D721Med (cell line): ENCODE data around the gene CX3CR1.

Source experiments
- DNase-seq: peaks from one replicate; pipeline ENCODE4 v3.0.0; 2011; ENCODE audit warnings: low spot score; ENCODE audit not compliant: insufficient read length
- FAIRE-seq: peaks from 2 replicates; lab custom pipeline; 2011; peaks lifted over from hg19 to GRCh38; lab: Jason Lieb, UNC
- CTCF ChIP-seq: IDR thresholded peaks from 2 replicates; pipeline ENCODE4 v1.5.1; 2012; ENCODE audit warnings: mild to moderate bottlenecking, control low read depth; ENCODE audit not compliant: insufficient read depth; ENCODE audit errors: missing control alignments

The CX3CR1 gene

GRCh38 chr3:39224288-39224687 is 55.5 kb downstream of the CX3CR1 start:
- peak; percentile 10 for TF ChIP-seq CTCF
- no peak for FAIRE-seq
- DNase-seq: no peak

GRCh38 chr3:39222939-39223338 is 56.9 kb downstream of the CX3CR1 start:
- no peak for TF ChIP-seq CTCF
- no peak for DNase-seq
- no peak for FAIRE-seq

- DNase-seq (no peak), FAIRE-seq (no peak)
Observed at GRCh38 chr3:39222462-39222861, 57.4 kb downstream of the CX3CR1 start.

GRCh38 chr3:39221141-39221530 is 58.7 kb downstream of the CX3CR1 start:
- TF ChIP-seq CTCF: no peak
- DNase-seq (no peak), FAIRE-seq (no peak)

More at GRCh38 chr3:39222462-39222861, 57.4 kb downstream of the CX3CR1 start:
- no peak for TF ChIP-seq CTCF

GRCh38 chr3:39220407-39221140 is 59.3 kb downstream of the CX3CR1 start:
- no peak for TF ChIP-seq CTCF
- FAIRE-seq (no peak), DNase-seq (no peak)

GRCh38 chr3:39219702-39220101 is 60.1 kb downstream of the CX3CR1 start:
- no peak for FAIRE-seq
- no peak for TF ChIP-seq CTCF

GRCh38 chr3:39216176-39216790 is 63.6 kb downstream of the CX3CR1 start:
- no peak for FAIRE-seq
- no peak for TF ChIP-seq CTCF
- DNase-seq: no peak

More at GRCh38 chr3:39219702-39220101, 60.1 kb downstream of the CX3CR1 start:
- no peak for DNase-seq
